SU-DHL-6 (cell line): ENCODE data around the gene MLLT10.

Experiments used
- EZH2phosphoT487 ChIP-seq: fragments of 200-600 bp; sonication (generic), shearing (Covaris generic); conservative IDR thresholded peaks from 2 replicates; pipeline ENCODE4 v1.6.1; 2018; ENCODE audit warnings: mild to moderate bottlenecking, antibody characterized with exemption, low read length, moderate library complexity, mixed read lengths
- TF ChIP-seq, protein P1 (sequence below): fragments of 200-600 bp; sonication (generic); IDR thresholded peaks from one replicate; pipeline ENCODE4 v1.5.1; 2017; ENCODE audit warnings: antibody characterized with exemption, mild to moderate bottlenecking, low read length, moderate library complexity; ENCODE audit not compliant: insufficient read depth, poor library complexity, severe bottlenecking

DNA sequence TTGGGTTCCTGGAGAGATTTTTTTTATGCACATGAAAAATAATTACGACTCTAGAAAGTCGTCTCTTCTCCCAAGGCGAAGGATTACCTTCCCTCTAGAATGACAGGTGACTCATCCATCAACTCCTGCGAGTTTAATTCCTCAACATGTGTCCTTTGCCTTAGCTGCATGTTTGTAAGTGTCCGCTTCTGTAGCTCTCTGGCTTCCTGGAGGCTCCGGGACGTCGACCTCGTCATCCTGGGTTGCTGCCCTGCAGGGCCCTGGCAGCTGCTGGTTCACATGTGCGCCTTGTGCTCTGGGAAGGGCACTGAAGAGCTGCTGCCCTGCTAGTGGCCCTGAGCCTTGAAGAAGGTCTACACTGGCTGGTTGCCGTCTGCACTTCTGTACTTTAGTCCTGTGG lies 210.2 kb downstream of the MLLT10 start:
- TF ChIP-seq, protein P1, sequence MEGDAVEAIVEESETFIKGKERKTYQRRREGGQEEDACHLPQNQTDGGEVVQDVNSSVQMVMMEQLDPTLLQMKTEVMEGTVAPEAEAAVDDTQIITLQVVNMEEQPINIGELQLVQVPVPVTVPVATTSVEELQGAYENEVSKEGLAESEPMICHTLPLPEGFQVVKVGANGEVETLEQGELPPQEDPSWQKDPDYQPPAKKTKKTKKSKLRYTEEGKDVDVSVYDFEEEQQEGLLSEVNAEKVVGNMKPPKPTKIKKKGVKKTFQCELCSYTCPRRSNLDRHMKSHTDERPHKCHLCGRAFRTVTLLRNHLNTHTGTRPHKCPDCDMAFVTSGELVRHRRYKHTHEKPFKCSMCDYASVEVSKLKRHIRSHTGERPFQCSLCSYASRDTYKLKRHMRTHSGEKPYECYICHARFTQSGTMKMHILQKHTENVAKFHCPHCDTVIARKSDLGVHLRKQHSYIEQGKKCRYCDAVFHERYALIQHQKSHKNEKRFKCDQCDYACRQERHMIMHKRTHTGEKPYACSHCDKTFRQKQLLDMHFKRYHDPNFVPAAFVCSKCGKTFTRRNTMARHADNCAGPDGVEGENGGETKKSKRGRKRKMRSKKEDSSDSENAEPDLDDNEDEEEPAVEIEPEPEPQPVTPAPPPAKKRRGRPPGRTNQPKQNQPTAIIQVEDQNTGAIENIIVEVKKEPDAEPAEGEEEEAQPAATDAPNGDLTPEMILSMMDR: no peak
- no peak for TF ChIP-seq EZH2phosphoT487
